ENCODE data around the gene CDH13.

CDH13 gene

GRCh38 chr16:83743241-83743640 lies 1116.5 kb downstream of the CDH13 start (continued):
- no peak for TF ChIP-seq ZNF518A (tag by site-specific recombination; conservative IDR thresholded peaks at IDR 0.05; ENCODE audit: low read depth)
- TF ChIP-seq SCRT2 (tag by site-specific recombination; IDR thresholded peaks at IDR 0.05): no peak
- no peak for TF ChIP-seq PBX3 (CRISPR knock-in tag; IDR thresholded peaks at IDR 0.05)
- no peak for TF ChIP-seq KLF7 (tag by site-specific recombination; IDR thresholded peaks at IDR 0.05; ENCODE audit: borderline replicate concordance)
- TF ChIP-seq ZNF596 (tag by site-specific recombination; IDR thresholded peaks at IDR 0.05): no peak
- no peak for TF ChIP-seq ZNF433 (tag by site-specific recombination; IDR thresholded peaks at IDR 0.05; ENCODE audit: low read depth)
- TF ChIP-seq ZNF16 (tag by site-specific recombination; IDR thresholded peaks at IDR 0.05; ENCODE audit: low read depth): no peak
- no peak for TF ChIP-seq ZNF121 (tag by site-specific recombination; IDR thresholded peaks at IDR 0.05)
- no peak for TF ChIP-seq ZFP69B (tag by site-specific recombination; IDR thresholded peaks at IDR 0.05)
- TF ChIP-seq ZNF843 (tag by site-specific recombination; IDR thresholded peaks at IDR 0.05): no peak
- no peak for TF ChIP-seq ZNF555 (tag by site-specific recombination; conservative IDR thresholded peaks at IDR 0.05)
- TF ChIP-seq ZNF248 (tag by site-specific recombination; IDR thresholded peaks at IDR 0.05): no peak
- no peak for TF ChIP-seq ZNF510 (tag by site-specific recombination; IDR thresholded peaks at IDR 0.05; ENCODE audit: insufficient replicate concordance)
- TF ChIP-seq TSHZ1 (tag by site-specific recombination; IDR thresholded peaks at IDR 0.05; ENCODE audit: borderline replicate concordance): no peak

- Histone ChIP-seq H3K27ac (ENCODE audit: extremely low read depth, low read depth, low read length) (no peak overlapping the region), H3K4me3 (ENCODE audit: low read depth, low read length) (no peak overlapping the region), H3K9me3 (ENCODE audit: control insufficient read depth, insufficient read depth, low read depth, low read length) (no peaks in the 10 kb centered on the region), H3K4me1 (ENCODE audit: control insufficient read depth, insufficient read depth, low read length) (no peaks in the 10 kb centered on the region), H3K36me3 (ENCODE audit: control insufficient read depth in 2 of 2, insufficient read depth in 1 of 2, low read length in 2 of 2) (no peaks in the 10 kb centered on the region)
- POLR2A ChIA-PET: no interaction called here
- CTCF ChIA-PET: no interaction called here
- TF ChIP-seq ZNF366 (tag by site-specific recombination; conservative IDR thresholded peaks at IDR 0.05) (no peak), EGR2 (tag by site-specific recombination; IDR thresholded peaks at IDR 0.05; ENCODE audit: low read depth) (no peak), ZNF280C (tag by site-specific recombination; IDR thresholded peaks at IDR 0.05) (no peak), MEIS1 (CRISPR knock-in tag; IDR thresholded peaks at IDR 0.05; ENCODE audit: borderline replicate concordance) (no peak), ZEB2 (tag by site-specific recombination; IDR thresholded peaks at IDR 0.05) (no peak), PRDM4 (tag by site-specific recombination; IDR thresholded peaks at IDR 0.05) (no peak)
Measured at GRCh38 chr16:83743720-83744119, 1117.0 kb downstream of the CDH13 start.

Data from HEK293 (cell line).